Tibial artery (tissue), 4 donors: ENCODE measurements around the gene DERA.

ENCODE experiments used
- DNase-seq, 2 donors: peaks; one replicate each; pipeline ENCODE4 v3.0.0-alpha.2; 2019
- H3K27ac ChIP-seq, 2 donors: fragments of 200-600 bp; sonication (generic) in 1 of 2; 1 replicate in 1 of 2; 2 replicates in 1 of 2; pipeline ENCODE4 v1.5.1; 2018 to 2019; ENCODE audit warnings: mild to moderate bottlenecking in 1 of 2
- H3K27me3 ChIP-seq, 2 donors: fragments of 200-600 bp; sonication (generic) in 1 of 2; one replicate each; pipeline versions ENCODE4 v1.5.1 to v1.6.0; 2016 to 2019
- H3K36me3 ChIP-seq, 3 donors: fragments of 200-600 bp; sonication (generic) in 2 of 3; one replicate each; pipeline ENCODE4 v1.5.1; 2016 to 2019; ENCODE audit warnings: mild to moderate bottlenecking in 2 of 3
- H3K4me1 ChIP-seq, 4 donors: fragments of 200-600 bp; sonication (generic) in 2 of 4; 1 replicate in 3 of 4; 2 replicates in 1 of 4; pipeline ENCODE4 v1.5.1; 2016 to 2019
- H3K4me3 ChIP-seq, 2 donors: fragments of 200-600 bp; sonication (generic) in 1 of 2; 1 replicate in 1 of 2; 2 replicates in 1 of 2; pipeline ENCODE4 v1.5.1; 2018 to 2019; ENCODE audit warnings: mild to moderate bottlenecking in 2 of 2
- H3K9me3 ChIP-seq, 3 donors: fragments of 200-600 bp; sonication (generic) in 1 of 3; one replicate each; pipeline ENCODE4 v1.5.1; 2016 to 2019
- CTCF ChIP-seq, 2 experiments: fragments of 200-600 bp in 1 of 2; fragments of 450-650 bp in 1 of 2; IDR thresholded peaks; one replicate each; pipeline ENCODE4 v1.5.1; 2017 to 2019; ENCODE audit warnings: antibody characterized with exemption in 2 of 2, mild to moderate bottlenecking in 1 of 2, moderate library complexity in 1 of 2
- intact Hi-C: fragments of 100-400 bp; cut with DNase I; formaldehyde crosslinking; loops from one replicate; pipeline ENCODE4 v1.15.0; 2023; ENCODE audit warnings: low total_unique reads

The DERA gene

GRCh38 chr12:15988983-15989755 lies 78.0 kb downstream of the DERA start:
- no peaks in the 10 kb centered on the region for H3K9me3 ChIP-seq
- H3K36me3 ChIP-seq = peaks cover 4 to 17% (median 16%) of the 10 kb centered on the region in 3 donors
- H3K4me1 ChIP-seq = peaks cover 0 to 8% (median 3%) of the 10 kb centered on the region in 4 donors
- no peak for TF ChIP-seq CTCF (IDR thresholded peaks at IDR 0.05)
- DNase-seq = no peak
- no peak overlapping the region for H3K4me3 ChIP-seq
- no peaks in the 10 kb centered on the region for H3K27me3 ChIP-seq
- no peak overlapping the region for H3K27ac ChIP-seq
- intact Hi-C loops = no loop called here

DNA sequence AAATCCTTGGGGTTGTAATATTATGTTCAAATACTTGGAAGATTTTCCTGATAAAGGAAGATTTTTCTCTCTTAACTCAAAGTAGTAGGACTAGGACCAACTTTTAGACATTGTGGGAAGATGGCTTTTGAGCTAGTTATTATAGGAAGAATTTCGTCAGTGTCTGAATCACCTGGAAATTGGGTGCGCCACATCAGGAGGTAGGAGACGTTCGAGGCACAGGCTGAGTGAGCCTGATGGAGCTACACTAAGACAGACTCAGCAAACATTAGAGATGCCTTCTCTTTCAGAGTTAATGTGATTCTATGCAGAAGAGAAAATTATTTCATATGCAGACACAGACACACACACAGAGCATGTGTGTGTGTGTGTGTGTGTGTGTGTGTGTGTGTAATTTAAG lies 84.7 kb downstream of the DERA start:
- Histone ChIP-seq H3K27ac (no peak overlapping the region), H3K36me3 (no peaks in the 10 kb centered on the region)
- no peak for TF ChIP-seq CTCF (IDR thresholded peaks at IDR 0.05)

DNA sequence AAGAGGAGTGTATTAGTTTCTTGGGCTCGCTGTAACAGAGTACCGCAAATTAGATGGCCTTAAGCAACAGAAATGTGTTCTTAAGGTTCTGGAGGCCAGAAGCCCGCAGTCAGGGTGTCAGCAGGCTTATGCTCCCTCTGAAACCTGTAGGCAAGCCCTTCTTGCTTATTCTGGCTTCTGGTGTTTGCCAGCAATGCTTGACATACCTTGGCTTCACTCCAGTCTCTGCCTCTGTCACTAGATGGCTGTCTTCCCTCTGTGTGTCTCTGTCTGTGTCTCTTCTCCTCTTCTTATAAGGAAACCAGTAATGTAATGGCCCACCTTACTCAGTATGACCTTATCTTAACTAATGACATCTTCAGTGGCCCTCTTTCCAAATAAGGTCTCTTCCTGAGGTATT lies 85.1 kb downstream of the DERA start:
- TF ChIP-seq CTCF (IDR thresholded peaks at IDR 0.05) = no peak
- Histone ChIP-seq H3K27me3 (no peaks in the 10 kb centered on the region), H3K36me3 (no peaks in the 10 kb centered on the region), H3K4me3 (no peak overlapping the region), H3K9me3 (no peaks in the 10 kb centered on the region), H3K27ac (no peak overlapping the region), H3K4me1 (peaks cover 0 to 17% (median 1%) of the 10 kb centered on the region in 4 donors)
- no peak for DNase-seq
- intact Hi-C loops = no loop called here

More for the DNA sequence above, 84.7 kb downstream of the DERA start:
- no peaks in the 10 kb centered on the region for H3K9me3 ChIP-seq
- intact Hi-C loops = no loop called here
- peaks cover 0 to 17% (median 1%) of the 10 kb centered on the region in 4 donors for H3K4me1 ChIP-seq
- no peaks in the 10 kb centered on the region for H3K27me3 ChIP-seq
- H3K4me3 ChIP-seq = no peak overlapping the region
- no peak for DNase-seq

DNA sequence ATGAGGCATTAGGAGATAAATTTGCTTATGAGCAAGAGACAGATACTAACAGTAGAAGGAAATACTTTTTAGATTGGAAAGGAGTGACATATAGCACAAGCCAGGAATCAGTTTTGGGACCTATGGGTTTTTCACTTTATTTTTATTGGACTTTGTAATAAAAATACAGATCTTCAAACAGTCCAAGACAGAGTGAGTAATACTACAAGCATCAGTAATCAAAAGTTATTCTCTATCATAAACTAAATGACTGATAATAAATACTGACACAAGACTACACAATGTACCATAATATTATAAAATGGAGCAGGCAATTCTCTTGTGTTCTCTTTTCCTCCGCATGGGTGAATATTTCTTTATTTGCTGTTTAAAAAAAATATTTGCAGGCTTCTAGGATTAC lies 85.8 kb downstream of the DERA start:
- Histone ChIP-seq H3K36me3 (no peaks in the 10 kb centered on the region), H3K4me3 (no peak overlapping the region), H3K27ac (no peak overlapping the region), H3K9me3 (no peaks in the 10 kb centered on the region), H3K27me3 (no peaks in the 10 kb centered on the region), H3K4me1 (peaks cover 0 to 17% (median 1%) of the 10 kb centered on the region in 4 donors)
- DNase-seq = no peak
- intact Hi-C loops = no loop called here
- TF ChIP-seq CTCF (IDR thresholded peaks at IDR 0.05) = no peak

GRCh38 chr12:15997910-15998309 lies 86.8 kb downstream of the DERA start:
- H3K27ac ChIP-seq = no peak overlapping the region
- H3K4me1 ChIP-seq = peaks cover 0 to 17% (median 1%) of the 10 kb centered on the region in 4 donors
- H3K9me3 ChIP-seq = no peaks in the 10 kb centered on the region
- H3K36me3 ChIP-seq = no peaks in the 10 kb centered on the region
- no peak overlapping the region for H3K4me3 ChIP-seq
- no peak for TF ChIP-seq CTCF (IDR thresholded peaks at IDR 0.05)
- H3K27me3 ChIP-seq = no peaks in the 10 kb centered on the region
- no peak for DNase-seq
- intact Hi-C loops = no loop called here
